Right lobe of liver (tissue), 6 donors: ENCODE results near the gene CHST15. TPM values are rescaled to one million over a fixed set of nuclear protein-coding genes. Genes with fewer than 3 reads are reported as not detected.

Experiments used
- ATAC-seq, 4 donors: fragments of 200-7000 bp; cut with Tn5 transposase; one replicate each; pipeline ENCODE4 v1.9.1; 2020; ENCODE audit warnings: mild to moderate bottlenecking in 4 of 4, moderate library complexity in 4 of 4
- DNase-seq, 3 donors: peaks; one replicate each; pipeline ENCODE4 v3.0.0-alpha.2; 2020
- H3K27ac ChIP-seq, 3 donors: fragments of 200-600 bp; one replicate each; pipeline ENCODE4 v1.8.0; 2022
- H3K27me3 ChIP-seq, 2 donors: fragments of 200-600 bp; one replicate each; pipeline ENCODE4 v1.8.0; 2022
- H3K36me3 ChIP-seq, 4 donors: fragments of 200-600 bp; sonication (generic) in 1 of 4; one replicate each; pipeline versions ENCODE4 v1.5.1 to v1.8.0; 2017 to 2022; ENCODE audit warnings: control low read depth in 1 of 4
- H3K4me1 ChIP-seq, 4 donors: fragments of 200-600 bp; sonication (generic) in 1 of 4; one replicate each; pipeline versions ENCODE4 v1.5.1 to v1.8.0; 2017 to 2022; ENCODE audit warnings: control low read depth in 1 of 4
- H3K4me3 ChIP-seq, 3 donors: fragments of 200-600 bp; one replicate each; pipeline ENCODE4 v1.8.0; 2022
- H3K9me3 ChIP-seq, 4 donors: fragments of 200-600 bp; sonication (generic) in 1 of 4; one replicate each; pipeline versions ENCODE4 v1.5.1 to v1.8.0; 2017 to 2022; ENCODE audit warnings: control low read depth in 1 of 4
- CTCF ChIP-seq, 4 donors: fragments of 200-600 bp in 3 of 4; fragments of 450-650 bp in 1 of 4; IDR thresholded peaks; one replicate each; pipeline versions ENCODE4 v1.5.1 to v1.8.0; 2016 to 2022; ENCODE audit warnings: antibody characterized with exemption in 4 of 4, mild to moderate bottlenecking in 2 of 4
- POLR2A ChIP-seq: fragments of 450-650 bp; IDR thresholded peaks from one replicate; pipeline ENCODE4 v1.6.1; 2017; ENCODE audit warnings: antibody characterized with exemption, mild to moderate bottlenecking
- WGBS: methylation state at CpG from one replicate; pipeline ENCODE4 v1.1.6; 2018; ENCODE audit warnings: low coverage, low lambda C conversion rate; ENCODE audit not compliant: insufficient coverage; ENCODE audit errors: missing lambda C conversion rate; 5-methylcytosine and 5-hydroxymethylcytosine counted together
- intact Hi-C, 2 donors: fragments of 100-400 bp; cut with DNase I; formaldehyde crosslinking; loops; one replicate each; pipeline versions ENCODE4 v1.11.2 to v1.14.1; 2022
- total RNA-seq, 6 experiments: library from RNA; depleted of rRNA in 2 of 6; stranded (reverse); fragments of >200 nt in 2 of 6; fragmentation: NEBNext Ultra II Directional in 3 of 6; extraction: Animal tissue kit (Norgen Biotek cat#: 25700) in 3 of 6; gene quantifications; one replicate each; pipeline versions ENCODE4 v1.1.0 to v1.2.4, GENCODE V29; 2016 to 2023
- donor health status: DM: no; HTN: yes; CAD: no.
- donor health status: DM: no; HTN: no; CAD: no.
- donor health status: DM: no; HTN: no; CAD: no.
- donor health status: DM: no; HTN: yes; CAD: no.
- donor health status: DM: no; HTN: yes; CAD: no.

The CHST15 gene
- total RNA-seq, 6 experiments from 2014 or later, result 9.2 to 25.8 (median 11.8) TPM

GRCh38 chr10:124084708-124085107 is 8.7 kb downstream of the CHST15 start:
- 53% methylated on average over 6 of the region's 9 CpGs for WGBS
- no peaks in the 10 kb centered on the region for H3K36me3 ChIP-seq
- intact Hi-C loops, result no loop called here
- H3K9me3 ChIP-seq, result no peaks in the 10 kb centered on the region
- H3K27ac ChIP-seq, result peak overlapping the region in 1 of 3 donors; percentile 24
- H3K4me3 ChIP-seq, result no peak overlapping the region
- no peaks in the 10 kb centered on the region for H3K27me3 ChIP-seq
- H3K4me1 ChIP-seq, result peaks cover 0 to 6% (median 0%) of the 10 kb centered on the region in 4 donors
- DNase-seq (no peak), ATAC-seq (no peak)
- TF ChIP-seq CTCF (IDR thresholded peaks at IDR 0.05), result no peak
- no peak for TF ChIP-seq POLR2A

- DNase-seq (no peak), ATAC-seq (peak; percentile 18 to 56 (median 42))
- Histone ChIP-seq H3K4me3 (no peak overlapping the region), H3K27me3 (no peaks in the 10 kb centered on the region), H3K36me3 (no peaks in the 10 kb centered on the region), H3K4me1 (peaks cover 0 to 6% (median 0%) of the 10 kb centered on the region in 4 donors), H3K9me3 (no peaks in the 10 kb centered on the region), H3K27ac (peak overlapping the region in 2 of 3 donors; percentile 24 to 36)
- intact Hi-C loops, result no loop called here
- TF ChIP-seq CTCF (IDR thresholded peaks at IDR 0.05) (no peak), POLR2A (no peak)
- 44% methylated on average over 10 of the region's 16 CpGs for WGBS
Measured at GRCh38 chr10:124083740-124084397, 9.5 kb downstream of the CHST15 start.

- Histone ChIP-seq H3K4me1 (peaks cover 0 to 1% (median 0%) of the 10 kb centered on the region in 4 donors), H3K27ac (no peak overlapping the region), H3K4me3 (no peak overlapping the region), H3K9me3 (no peaks in the 10 kb centered on the region), H3K36me3 (no peaks in the 10 kb centered on the region), H3K27me3 (no peaks in the 10 kb centered on the region)
- no peak for ATAC-seq
- WGBS, result 73% methylated on average over 10 of the region's 10 CpGs
- intact Hi-C loops, result no loop called here
- no peak for TF ChIP-seq CTCF (IDR thresholded peaks at IDR 0.05)
- TF ChIP-seq POLR2A, result no peak
- DNase-seq, result no peak
Measured at GRCh38 chr10:124083047-124083739, 10.2 kb downstream of the CHST15 start.

- no peak overlapping the region for H3K27ac ChIP-seq
- H3K4me1 ChIP-seq, result no peaks in the 10 kb centered on the region
- DNase-seq, result no peak
- H3K9me3 ChIP-seq, result no peaks in the 10 kb centered on the region
- intact Hi-C loops, result no loop called here
- WGBS, result 74% methylated on average over 5 of the region's 6 CpGs
- ATAC-seq, result no peak
- no peaks in the 10 kb centered on the region for H3K36me3 ChIP-seq
- no peak for TF ChIP-seq CTCF (IDR thresholded peaks at IDR 0.05)
- TF ChIP-seq POLR2A, result no peak
- H3K27me3 ChIP-seq, result no peaks in the 10 kb centered on the region
- no peak overlapping the region for H3K4me3 ChIP-seq
Measured at GRCh38 chr10:124082555-124082954, 10.8 kb downstream of the CHST15 start.
